H1 (cell line): ENCODE measurements around the gene RNF32. TPM values are rescaled to one million over a fixed set of nuclear protein-coding genes. Genes with fewer than 3 reads are reported as not detected.

Source experiments
- CTCF ChIA-PET: fragments of 300-600 bp; sonication (Branson Sonifier 250); formaldehyde crosslinking; loops from one replicate; lab custom pipeline; 2021; ENCODE audit not compliant: partially characterized antibody; lab: Charles Lee
- POLR2A ChIA-PET: fragments of 300-600 bp; sonication (Branson Sonifier 250); formaldehyde crosslinking; loops from one replicate; lab custom pipeline; 2021; ENCODE audit warnings: inconsistent platforms; ENCODE audit not compliant: partially characterized antibody; lab: Charles Lee
- DNase-seq, 2 experiments: peaks; one replicate each; pipeline versions ENCODE4 v3.0.0 to v3.0.0-alpha.2; 2010 to 2022; ENCODE audit warnings: low spot score in 2 of 2, low read depth in 1 of 2, mixed read lengths in 1 of 2
- FAIRE-seq: peaks from 2 replicates; lab custom pipeline; 2011; peaks lifted over from hg19 to GRCh38; lab: Jason Lieb, UNC
- H2AFZ ChIP-seq: 2 replicates; pipeline ENCODE4 v1.8.1; 2012; ENCODE audit warnings: low read length, inconsistent platforms
- H2AK5ac ChIP-seq: 2 replicates; pipeline ENCODE4 v1.6.1; 2013; ENCODE audit warnings: low read depth, low read length
- H2BK120ac ChIP-seq: replicated peaks from 2 replicates; pipeline ENCODE3; 2013; ENCODE audit warnings: low read depth, low read length, inconsistent platforms
- H2BK12ac ChIP-seq: 2 replicates; pipeline ENCODE4 v1.6.1; 2013; ENCODE audit warnings: low read depth, low read length
- H2BK15ac ChIP-seq: 2 replicates; pipeline ENCODE4 v1.6.1; 2013; ENCODE audit warnings: low read length
- H2BK20ac ChIP-seq: 2 replicates; pipeline ENCODE4 v1.6.1; 2013; ENCODE audit warnings: low read length
- H2BK5ac ChIP-seq: 2 replicates; pipeline ENCODE4 v1.6.1; 2013; ENCODE audit warnings: low read depth, low read length
- H3K14ac ChIP-seq: 2 replicates; pipeline ENCODE4 v1.6.1; 2013; ENCODE audit warnings: inconsistent platforms; ENCODE audit not compliant: insufficient read length
- H3K18ac ChIP-seq: 2 replicates; pipeline ENCODE4 v1.6.1; 2013; ENCODE audit warnings: low read length; ENCODE audit errors: extremely low read depth
- H3K23ac ChIP-seq: 2 replicates; pipeline ENCODE4 v1.6.1; 2013; ENCODE audit warnings: inconsistent platforms; ENCODE audit not compliant: insufficient read length
- H3K23me2 ChIP-seq: 2 replicates; pipeline ENCODE4 v1.6.1; 2013; ENCODE audit warnings: low read depth, low read length
- H3K27ac ChIP-seq: 2 replicates; pipeline ENCODE4 v1.6.1; 2011; ENCODE audit warnings: low read depth, low read length, inconsistent platforms
- H3K27me3 ChIP-seq, 4 experiments: replicated peaks in 1 of 4; 1 replicate in 1 of 4; 2 replicates in 3 of 4; pipeline versions ENCODE4 v1.6.1 to v1.8.1; 2011 to 2013; ENCODE audit warnings: low read length in 3 of 4, mild to moderate bottlenecking in 3 of 4, inconsistent platforms in 2 of 4, mixed read lengths in 2 of 4, moderate library complexity in 1 of 4; ENCODE audit not compliant: control insufficient read depth in 3 of 4, insufficient read depth in 3 of 4; ENCODE audit errors: extremely low read depth in 1 of 4
- H3K36me3 ChIP-seq, 4 experiments: 2 replicates each; pipeline versions ENCODE4 v1.6.1 to v1.8.1; 2011 to 2013; ENCODE audit warnings: mild to moderate bottlenecking in 4 of 4, low read length in 3 of 4, moderate library complexity in 2 of 4, control low read depth in 1 of 4, inconsistent platforms in 1 of 4; ENCODE audit not compliant: insufficient read depth in 4 of 4, control insufficient read depth in 2 of 4
- H3K4ac ChIP-seq: replicated peaks from 2 replicates; pipeline ENCODE3; 2013; ENCODE audit warnings: low read length, low read depth, mixed read lengths, inconsistent platforms; ENCODE audit not compliant: insufficient read length
- H3K4me1 ChIP-seq, 4 experiments: replicated peaks in 1 of 4; 1 replicate in 1 of 4; 2 replicates in 3 of 4; pipeline versions ENCODE4 v1.6.1 to v1.8.1; 2011 to 2013; ENCODE audit warnings: low read length in 3 of 4, inconsistent platforms in 2 of 4, mixed read lengths in 1 of 4; ENCODE audit not compliant: insufficient read depth in 4 of 4, control insufficient read depth in 3 of 4
- H3K4me2 ChIP-seq, 2 experiments: 2 replicates each; pipeline versions ENCODE4 v1.6.1 to v1.8.1; 2011 to 2013; ENCODE audit warnings: low read depth in 2 of 2, low read length in 2 of 2, control low read depth in 1 of 2, inconsistent platforms in 1 of 2, mild to moderate bottlenecking in 1 of 2; ENCODE audit not compliant: insufficient read depth in 1 of 2
- H3K4me3 ChIP-seq, 4 experiments: fragments of 200-600, 300-600 bp in 1 of 4; sonication (generic), shearing (Covaris generic), sonication (Bioruptor Twin) in 1 of 4; 2 replicates each; pipeline versions ENCODE4 v1.5.1 to v1.8.1; 2011 to 2016; ENCODE audit warnings: low read length in 4 of 4, low read depth in 3 of 4, control low read depth in 2 of 4, inconsistent platforms in 2 of 4, mild to moderate bottlenecking in 2 of 4, mixed read lengths in 1 of 4, moderate library complexity in 1 of 4; ENCODE audit not compliant: insufficient read depth in 2 of 4; ENCODE audit errors: extremely low read depth in 1 of 4
- H3K56ac ChIP-seq: replicated peaks from 2 replicates; pipeline ENCODE3; 2013; ENCODE audit warnings: low read depth, mild to moderate bottlenecking, mixed read lengths, low read length, inconsistent platforms; ENCODE audit not compliant: insufficient read length
- H3K79me1 ChIP-seq: 2 replicates; pipeline ENCODE4 v1.6.1; 2013; ENCODE audit warnings: low read depth, low read length, control low read depth
- H3K79me2 ChIP-seq, 2 experiments: 2 replicates each; pipeline versions ENCODE4 v1.6.1 to v1.8.1; 2012 to 2013; ENCODE audit warnings: low read length in 2 of 2, mild to moderate bottlenecking in 2 of 2, inconsistent platforms in 1 of 2; ENCODE audit not compliant: insufficient read depth in 2 of 2, control insufficient read depth in 1 of 2
- H3K9ac ChIP-seq, 4 experiments: replicated peaks in 1 of 4; 1 replicate in 1 of 4; 2 replicates in 3 of 4; pipeline versions ENCODE4 v1.6.1 to v1.8.1; 2011 to 2013; ENCODE audit warnings: low read depth in 3 of 4, low read length in 3 of 4, control low read depth in 2 of 4, mild to moderate bottlenecking in 2 of 4, moderate library complexity in 2 of 4, inconsistent platforms in 1 of 4; ENCODE audit errors: extremely low read depth in 1 of 4
- H3K9me3 ChIP-seq, 2 experiments: 2 replicates each; pipeline versions ENCODE4 v1.6.1 to v1.8.1; 2012 to 2013; ENCODE audit warnings: mild to moderate bottlenecking in 2 of 2, moderate library complexity in 2 of 2, control low read depth in 1 of 2, inconsistent platforms in 1 of 2, low read depth in 1 of 2, low read length in 1 of 2, mixed read lengths in 1 of 2; ENCODE audit not compliant: insufficient read depth in 2 of 2
- H4K20me1 ChIP-seq, 2 experiments: replicated peaks in 1 of 2; 2 replicates each; pipeline versions ENCODE3 to v1.8.1; 2011 to 2013; ENCODE audit warnings: inconsistent platforms in 2 of 2, low read length in 2 of 2, mild to moderate bottlenecking in 1 of 2; ENCODE audit not compliant: insufficient read depth in 2 of 2, control insufficient read depth in 1 of 2
- H4K5ac ChIP-seq: 2 replicates; pipeline ENCODE4 v1.6.1; 2013; ENCODE audit warnings: low read length, low read depth, mixed read lengths, inconsistent platforms; ENCODE audit not compliant: insufficient read length
- H4K8ac ChIP-seq: 2 replicates; pipeline ENCODE4 v1.8.0; 2013; ENCODE audit warnings: mild to moderate bottlenecking, moderate library complexity, low read length, inconsistent platforms; ENCODE audit not compliant: insufficient read depth; ENCODE audit errors: extremely low read depth
- H4K91ac ChIP-seq: replicated peaks from 2 replicates; pipeline ENCODE3; 2013; ENCODE audit warnings: low read length, mixed read lengths, inconsistent platforms; ENCODE audit not compliant: insufficient read length
- MAX ChIP-seq: IDR thresholded peaks from 2 replicates; pipeline ENCODE4 v1.6.1; 2012; ENCODE audit warnings: inconsistent platforms
- SUZ12 ChIP-seq: fragments of 200-600 bp; sonication (generic); IDR thresholded peaks from 2 replicates; pipeline ENCODE4 v1.6.1; 2012; ENCODE audit warnings: mild to moderate bottlenecking, inconsistent platforms, low read length, moderate library complexity, mixed read lengths
- USF2 ChIP-seq: IDR thresholded peaks from 2 replicates; pipeline ENCODE4 v1.6.1; 2011; ENCODE audit warnings: low read length, improper control_type of control experiment
- WGBS, 2 experiments: shearing (Covaris generic) in 1 of 2; methylation state at CpG; one replicate each; pipeline versions ENCODE4 v1.1.6 to v1.1.7; 2013 to 2015; ENCODE audit warnings: low lambda C conversion rate in 2 of 2, mixed read lengths in 2 of 2, inconsistent platforms in 1 of 2, low coverage in 1 of 2, missing lambda C conversion rate in 1 of 2; ENCODE audit not compliant: insufficient replicate concordance in 2 of 2, insufficient coverage in 1 of 2, insufficient read length in 1 of 2; ENCODE audit errors: extremely low coverage in 1 of 2, missing lambda C conversion rate in 1 of 2; 5-methylcytosine and 5-hydroxymethylcytosine counted together
- polyA plus RNA-seq, 7 experiments: library from polyadenylated mRNA; depleted of rRNA in 3 of 7; stranded (reverse) in 5 of 7; unstranded in 2 of 7; fragments of >200 nt in 5 of 7; fragments of 200-250 nt in 2 of 7; gene quantifications; 1 replicate in 5 of 7; 2 replicates in 1 of 7; 4 replicates in 1 of 7; pipeline versions ENCODE4 v1.2.1 to v1.2.3, GENCODE V29; 2011 to 2013; ENCODE audit warnings: missing spikeins in 2 of 7, mixed read lengths in 2 of 7
- total RNA-seq: library from RNA; stranded (reverse); fragmentation: NEBNext Ultra II Directional; extraction: Animal tissue kit (Norgen Biotek cat#: 25700); gene quantifications from 2 replicates; pipeline ENCODE4 v1.2.1, GENCODE V29; 2021

Gene RNF32
- total and polyA plus RNA-seq, 2 of the 8 experiments (the other 6 are each of a cell fraction or from before 2014, with no cell fraction given): 0.48 to 1.2 TPM

GRCh38 chr7:156604311-156604710, 36.3 kb upstream of the RNF32 start:
- H3K4me2 ChIP-seq: no peak overlapping the region
- no peak overlapping the region for H3K4ac ChIP-seq
- TF ChIP-seq MAX: no peak
- no peak for TF ChIP-seq USF2
- TF ChIP-seq SUZ12: no peak
- POLR2A ChIA-PET: interaction anchor here (1.1 to 1.6 kb wide), 2 partner anchors 9 to 15 kb away, joined by 4 to 5 read pairs; no protein-coding TSS in a partner anchor
- no peak overlapping the region for H3K18ac ChIP-seq
- H3K27me3 ChIP-seq: no peaks in the 10 kb centered on the region
- WGBS, 2 experiments: 87% methylated on average over 15 of the region's 15 CpGs; no CpG with 5 or more reads in 1 of the 2 experiments
- H4K20me1 ChIP-seq: no peaks in the 10 kb centered on the region
- no peaks in the 10 kb centered on the region; a peak in 1 of 7 replicates for H3K4me1 ChIP-seq
- H2BK15ac ChIP-seq: no peak overlapping the region
- no peak overlapping the region for H2BK120ac ChIP-seq
- no peak overlapping the region for H3K4me3 ChIP-seq
- H2AK5ac ChIP-seq: no peak overlapping the region
- H4K91ac ChIP-seq: no peak overlapping the region
- H3K79me1 ChIP-seq: no peaks in the 10 kb centered on the region
- no peak overlapping the region for H3K27ac ChIP-seq
- H4K5ac ChIP-seq: no peak overlapping the region
- DNase-seq: no peak
- H2BK5ac ChIP-seq: no peak overlapping the region
- CTCF ChIA-PET: interaction anchor here (0.9 to 1.5 kb wide), 3 partner anchors 10 to 205 kb away, joined by 3 to 4 read pairs (median 3); no protein-coding TSS in a partner anchor
- no peak overlapping the region for H4K8ac ChIP-seq
- H3K36me3 ChIP-seq: no peaks in the 10 kb centered on the region
- H3K14ac ChIP-seq: no peak overlapping the region
- H3K79me2 ChIP-seq: no peaks in the 10 kb centered on the region
- H2BK12ac ChIP-seq: no peak overlapping the region
- FAIRE-seq: no peak
- no peak overlapping the region for H3K56ac ChIP-seq
- no peaks in the 10 kb centered on the region for H3K23me2 ChIP-seq
- H3K23ac ChIP-seq: no peak overlapping the region
- H2AFZ ChIP-seq: no peak overlapping the region
- H3K9ac ChIP-seq: no peak overlapping the region
- H2BK20ac ChIP-seq: no peak overlapping the region
- no peaks in the 10 kb centered on the region for H3K9me3 ChIP-seq
